PC-9 (cell line): ENCODE data around the gene NEUROG1. TPM values are rescaled to one million over a fixed set of nuclear protein-coding genes. Genes with fewer than 3 reads are reported as not detected.
A peak's percentile ranks its signal among the peaks of the same experiment; 100 is the strongest.
"Not testable (repeated sequence)": the region's sequence is repeated elsewhere in the genome, so short reads cannot be mapped to it uniquely, and the experiment has no call there.

Experiments used
- BruUV-seq: library from RNA; stranded (reverse); fragments of 400-500 nt; replicated peaks from 2 replicates; lab custom pipeline; 2021; lab: Mats Ljungman, UMichigan
- CTCF ChIA-PET: fragments of 300-600 bp; sonication (Branson Sonifier 250); formaldehyde crosslinking; loops from one replicate; lab custom pipeline; 2022; ENCODE audit warnings: antibody characterized with exemption; lab: Charles Lee
- POLR2A ChIA-PET: fragments of 300-600 bp; sonication (Branson Sonifier 250); formaldehyde crosslinking; loops from one replicate; lab custom pipeline; 2022; ENCODE audit warnings: antibody characterized with exemption; ENCODE audit not compliant: unreplicated experiment; lab: Charles Lee
- DNase-seq, 2 experiments: peaks; one replicate each; pipeline versions ENCODE4 v3.0.0 to v3.0.0-alpha.2; 2015 to 2022; ENCODE audit warnings: mixed read lengths in 1 of 2
- H2AFZ ChIP-seq: fragments of 200-600 bp; sonication (generic); 2 replicates; pipeline ENCODE4 v1.8.1; 2017; ENCODE audit warnings: antibody characterized with exemption
- H3F3A ChIP-seq: fragments of 200-600 bp; sonication (generic); 2 replicates; pipeline ENCODE4 v1.8.1; 2017; ENCODE audit warnings: antibody characterized with exemption, mild to moderate bottlenecking, low read depth; ENCODE audit not compliant: insufficient read depth
- H3K27ac ChIP-seq: fragments of 200-600 bp; sonication (generic); 2 replicates; pipeline ENCODE4 v1.6.1; 2016; ENCODE audit warnings: mixed run types
- H3K27me3 ChIP-seq: fragments of 200-600 bp; sonication (generic); 2 replicates; pipeline ENCODE4 v1.6.1; 2016; ENCODE audit warnings: low read depth, mixed run types; ENCODE audit not compliant: insufficient read depth
- H3K36me3 ChIP-seq: fragments of 200-600 bp; sonication (generic); 2 replicates; pipeline ENCODE4 v1.6.1; 2016; ENCODE audit warnings: low read depth, mixed run types
- H3K4me1 ChIP-seq: fragments of 200-600 bp; sonication (generic); replicated peaks from 2 replicates; pipeline ENCODE4 v1.6.1; 2016; ENCODE audit warnings: mixed run types; ENCODE audit not compliant: insufficient read depth
- H3K4me2 ChIP-seq: fragments of 200-600 bp; sonication (generic); 2 replicates; pipeline ENCODE4 v1.6.1; 2017; ENCODE audit warnings: mixed run types
- H3K4me3 ChIP-seq: fragments of 200-600 bp; sonication (generic); 2 replicates; pipeline ENCODE4 v1.6.1; 2016; ENCODE audit warnings: mixed run types
- H3K79me2 ChIP-seq: fragments of 200-600 bp; sonication (generic); 2 replicates; pipeline ENCODE4 v1.6.1; 2017; ENCODE audit warnings: low read depth, mixed run types
- H3K9me2 ChIP-seq: fragments of 200-600 bp; sonication (generic); 2 replicates; pipeline ENCODE4 v1.8.1; 2017; ENCODE audit warnings: mild to moderate bottlenecking; ENCODE audit not compliant: insufficient read depth
- H3K9me3 ChIP-seq: fragments of 200-600 bp; sonication (generic); 2 replicates; pipeline ENCODE4 v1.8.1; 2016; ENCODE audit warnings: low read depth; ENCODE audit not compliant: insufficient read depth
- H4K20me1 ChIP-seq: fragments of 200-600 bp; sonication (generic); 2 replicates; pipeline ENCODE4 v1.8.1; 2017; ENCODE audit not compliant: insufficient read depth
- EZH2 ChIP-seq: fragments of 200-600 bp; sonication (generic); IDR thresholded peaks from 2 replicates; pipeline ENCODE4 v1.8.0; 2017; ENCODE audit warnings: antibody characterized with exemption, low read depth
- intact Hi-C: fragments of 100-400 bp; cut with micrococcal nuclease; formaldehyde crosslinking; loops from one replicate; pipeline ENCODE4 v1.10.0; 2022; ENCODE audit not compliant: unreplicated experiment
- total RNA-seq: library from RNA; stranded (reverse); gene quantifications from 2 replicates; pipeline ENCODE4 v1.2.3, GENCODE V29; 2021
- TF ChIP-seq, protein P1 (sequence below): fragments of 200-600 bp; sonication (generic); conservative IDR thresholded peaks from 2 replicates; pipeline ENCODE4 v1.6.1; 2017; ENCODE audit warnings: mixed run types, antibody characterized with exemption, mild to moderate bottlenecking, moderate library complexity

Gene NEUROG1
- total RNA-seq, 1 experiment from 2014 or later, result not detected

DNA sequence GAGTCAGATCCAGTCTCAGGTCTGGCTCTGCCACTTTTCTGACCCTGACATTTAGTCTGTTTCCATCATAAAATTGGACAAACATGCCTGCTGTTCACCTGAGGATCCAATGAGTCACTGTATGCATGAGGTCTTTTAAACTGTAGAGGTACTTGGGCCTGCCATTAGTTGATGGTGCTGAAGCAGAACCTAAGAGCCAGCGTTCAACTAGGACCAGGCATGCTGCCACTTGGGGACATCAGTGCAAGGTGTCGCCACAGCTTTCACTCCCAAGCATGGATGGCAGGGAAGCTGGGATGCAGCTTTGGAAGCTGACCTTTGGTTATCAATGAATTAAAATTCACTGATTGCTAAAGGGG lies 37.1 kb downstream of the NEUROG1 start:
- Histone ChIP-seq H3K9me3 (no peaks in the 10 kb centered on the region), H3K9me2 (no peaks in the 10 kb centered on the region), H3K36me3 (no peaks in the 10 kb centered on the region), H4K20me1 (no peaks in the 10 kb centered on the region), H2AFZ (no peak overlapping the region), H3K4me2 (no peak overlapping the region), H3K4me1 (peaks cover 4% of the 10 kb centered on the region), H3K27me3 (peaks cover 25% of the 10 kb centered on the region), H3K4me3 (no peak overlapping the region), H3K79me2 (no peaks in the 10 kb centered on the region), H3F3A (no peaks in the 10 kb centered on the region), H3K27ac (no peak overlapping the region)
- DNase-seq, result no peak
- ChIA-PET POLR2A (no interaction called here), CTCF (no interaction called here)
- no TSS peak for BruUV-seq
- no peak for TF ChIP-seq EZH2
- intact Hi-C loops, result no loop called here

DNA sequence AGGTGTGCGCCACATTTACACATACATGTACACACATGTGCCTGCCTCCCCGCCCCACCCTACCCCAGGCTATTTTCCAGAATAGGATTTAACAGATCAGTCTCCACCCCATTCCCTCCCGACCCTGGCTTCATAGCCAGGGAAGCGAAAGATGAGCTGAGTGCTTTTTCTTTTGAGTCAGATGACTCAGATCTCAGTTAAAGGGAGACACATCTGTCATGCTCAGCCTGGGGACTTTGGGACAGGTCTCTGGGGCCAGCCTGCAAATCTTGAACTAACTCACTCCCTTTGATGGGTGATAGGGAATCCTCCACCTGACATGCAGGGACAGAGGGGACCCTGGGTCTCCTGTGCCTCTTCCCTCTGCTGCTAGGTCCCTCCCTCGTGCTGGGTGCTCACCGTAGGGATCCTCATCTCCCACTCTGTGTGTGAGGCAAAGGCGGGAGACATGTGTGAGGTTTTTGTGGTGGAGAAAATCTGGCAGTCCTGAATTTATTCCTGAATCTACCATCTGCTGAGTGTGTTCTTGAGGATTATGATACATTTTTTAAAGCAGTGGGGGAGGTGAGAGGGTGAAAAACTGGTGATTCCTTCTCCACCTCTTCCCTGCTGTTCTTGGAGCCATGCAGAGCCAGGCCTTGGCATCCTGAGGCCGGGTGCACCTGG lies 37.7 kb downstream of the NEUROG1 start:
- POLR2A ChIA-PET, result no interaction called here
- Histone ChIP-seq H3K27ac (no peak overlapping the region), H3K9me2 (no peaks in the 10 kb centered on the region), H3K4me1 (peaks cover 5% of the 10 kb centered on the region), H3K4me2 (no peak overlapping the region), H3K27me3 (peaks cover 21% of the 10 kb centered on the region), H2AFZ (no peak overlapping the region), H3F3A (no peaks in the 10 kb centered on the region), H3K9me3 (no peaks in the 10 kb centered on the region), H3K4me3 (no peak overlapping the region), H4K20me1 (no peaks in the 10 kb centered on the region), H3K36me3 (no peaks in the 10 kb centered on the region), H3K79me2 (no peaks in the 10 kb centered on the region)
- TF ChIP-seq, protein P1, sequence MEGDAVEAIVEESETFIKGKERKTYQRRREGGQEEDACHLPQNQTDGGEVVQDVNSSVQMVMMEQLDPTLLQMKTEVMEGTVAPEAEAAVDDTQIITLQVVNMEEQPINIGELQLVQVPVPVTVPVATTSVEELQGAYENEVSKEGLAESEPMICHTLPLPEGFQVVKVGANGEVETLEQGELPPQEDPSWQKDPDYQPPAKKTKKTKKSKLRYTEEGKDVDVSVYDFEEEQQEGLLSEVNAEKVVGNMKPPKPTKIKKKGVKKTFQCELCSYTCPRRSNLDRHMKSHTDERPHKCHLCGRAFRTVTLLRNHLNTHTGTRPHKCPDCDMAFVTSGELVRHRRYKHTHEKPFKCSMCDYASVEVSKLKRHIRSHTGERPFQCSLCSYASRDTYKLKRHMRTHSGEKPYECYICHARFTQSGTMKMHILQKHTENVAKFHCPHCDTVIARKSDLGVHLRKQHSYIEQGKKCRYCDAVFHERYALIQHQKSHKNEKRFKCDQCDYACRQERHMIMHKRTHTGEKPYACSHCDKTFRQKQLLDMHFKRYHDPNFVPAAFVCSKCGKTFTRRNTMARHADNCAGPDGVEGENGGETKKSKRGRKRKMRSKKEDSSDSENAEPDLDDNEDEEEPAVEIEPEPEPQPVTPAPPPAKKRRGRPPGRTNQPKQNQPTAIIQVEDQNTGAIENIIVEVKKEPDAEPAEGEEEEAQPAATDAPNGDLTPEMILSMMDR, result no peak
- no peak for TF ChIP-seq EZH2
- CTCF ChIA-PET, result no interaction called here
- intact Hi-C loops, result no loop called here
- no peak for DNase-seq
- BruUV-seq, result no TSS peak

DNA sequence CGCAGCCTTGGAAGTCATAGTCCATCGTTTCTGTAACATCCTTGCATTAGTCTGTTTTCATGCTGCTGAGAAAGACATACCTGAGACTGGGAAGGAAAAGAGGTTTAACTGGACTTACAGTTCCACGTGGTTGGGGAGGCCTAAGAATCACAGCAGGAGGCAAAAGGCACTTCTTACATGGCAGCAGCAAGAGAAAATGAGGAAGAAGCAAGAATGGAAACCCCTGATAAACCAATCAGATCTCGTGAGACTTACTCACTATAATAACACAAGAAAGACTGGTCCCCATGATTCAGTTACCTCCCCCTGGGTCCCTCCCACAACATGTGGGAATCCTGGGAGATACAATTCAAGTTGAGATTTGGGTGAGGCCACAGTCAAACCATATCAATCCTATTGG lies 40.2 kb downstream of the NEUROG1 start:
- intact Hi-C loops, H2AFZ ChIP-seq, H3K9me3 ChIP-seq, POLR2A ChIA-PET, DNase-seq, H3F3A ChIP-seq, H3K4me1 ChIP-seq, H3K9me2 ChIP-seq, H3K36me3 ChIP-seq, H3K4me3 ChIP-seq, BruUV-seq, H4K20me1 ChIP-seq, H3K27ac ChIP-seq, H3K27me3 ChIP-seq, H3K4me2 ChIP-seq, H3K79me2 ChIP-seq, CTCF ChIA-PET: not testable (repeated sequence)

DNA sequence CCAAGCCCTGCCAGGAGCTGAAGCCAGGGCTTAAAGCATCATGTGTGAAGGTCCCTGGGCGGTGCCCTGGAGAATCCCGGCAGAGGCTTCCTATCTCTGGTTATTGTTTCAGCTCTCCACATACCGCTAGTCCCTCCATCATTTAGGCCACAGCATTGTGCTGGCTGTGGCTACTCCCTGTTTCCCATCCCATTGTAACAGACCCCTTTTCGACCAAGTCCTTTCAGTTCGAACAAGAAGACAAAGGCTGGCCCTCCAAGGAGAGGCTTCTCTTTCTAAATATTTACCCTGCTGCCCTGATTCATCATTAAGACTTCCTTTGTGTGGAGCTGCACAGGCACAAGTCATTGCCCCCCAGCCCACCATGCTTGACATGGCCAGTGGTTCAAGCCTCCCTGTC lies 41.6 kb downstream of the NEUROG1 start:
- no peak overlapping the region for H3K4me3 ChIP-seq
- H3K27ac ChIP-seq, result no peak overlapping the region
- no peaks in the 10 kb centered on the region for H3K79me2 ChIP-seq
- no peaks in the 10 kb centered on the region for H3K9me2 ChIP-seq
- H3K36me3 ChIP-seq, result no peaks in the 10 kb centered on the region
- H2AFZ ChIP-seq, result no peak overlapping the region
- intact Hi-C loops, result no loop called here
- H3K9me3 ChIP-seq, result no peaks in the 10 kb centered on the region
- no peak for DNase-seq
- no peaks in the 10 kb centered on the region for H3F3A ChIP-seq
- ChIA-PET CTCF (no interaction called here), POLR2A (no interaction called here)
- H3K4me2 ChIP-seq, result peak overlapping the region; percentile 40; the same call in 1 of the 2 replicates
- peaks cover 3% of the 10 kb centered on the region; the same call in 1 of the 2 replicates for H3K27me3 ChIP-seq
- no TSS peak for BruUV-seq
- H3K4me1 ChIP-seq, result peaks cover 5% of the 10 kb centered on the region
- no peaks in the 10 kb centered on the region for H4K20me1 ChIP-seq
- TF ChIP-seq EZH2, result no peak
- TF ChIP-seq, protein P1, result no peak
